Pulmonary artery endothelial cell (primary cell): ENCODE measurements around the gene DLGAP4. TPM values are rescaled to one million over a fixed set of nuclear protein-coding genes. Genes with fewer than 3 reads are reported as not detected.

Experiments
- DNase-seq: peaks from one replicate; pipeline ENCODE4 v3.0.0-alpha.2; 2011; ENCODE audit warnings: low read depth, low spot score
- total RNA-seq: library from RNA; depleted of rRNA; stranded (reverse); fragments of >200 nt; gene quantifications from 2 replicates; pipeline ENCODE4 v1.2.3, GENCODE V29; 2014

Gene DLGAP4
- total RNA-seq, 1 donor from 2014 or later: 9.4 TPM

GRCh38 chr20:36527331-36528125, 221.4 kb downstream of the DLGAP4 start:
- no peak for DNase-seq

GRCh38 chr20:36528176-36528874, 222.2 kb downstream of the DLGAP4 start:
- DNase-seq: no peak

GRCh38 chr20:36528875-36529417, 222.8 kb downstream of the DLGAP4 start:
- no peak for DNase-seq

- DNase-seq: no peak
These were observed 226.2 kb downstream of the DLGAP4 start for GRCh38 chr20:36532388-36532787.

DNA sequence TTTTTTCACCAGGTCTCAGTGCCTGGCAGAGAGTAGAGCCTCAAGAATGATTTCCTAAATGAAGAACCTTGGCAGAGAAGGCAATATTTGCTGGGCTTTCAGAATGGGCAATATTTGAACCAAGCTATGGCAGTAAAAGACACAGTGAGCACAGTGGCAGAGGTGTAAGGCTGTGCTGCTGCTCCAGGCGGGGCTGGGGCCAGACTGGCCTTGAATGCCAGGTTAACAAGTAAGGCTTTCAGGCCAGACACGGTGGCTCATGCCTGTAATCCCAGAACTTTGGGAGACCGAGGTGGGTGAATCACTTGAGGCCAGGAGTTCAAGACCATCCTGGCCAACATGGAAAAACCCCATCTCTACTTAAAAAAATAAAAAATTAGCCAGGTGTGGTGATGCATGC, 226.7 kb downstream of the DLGAP4 start:
- DNase-seq: no peak

DNA sequence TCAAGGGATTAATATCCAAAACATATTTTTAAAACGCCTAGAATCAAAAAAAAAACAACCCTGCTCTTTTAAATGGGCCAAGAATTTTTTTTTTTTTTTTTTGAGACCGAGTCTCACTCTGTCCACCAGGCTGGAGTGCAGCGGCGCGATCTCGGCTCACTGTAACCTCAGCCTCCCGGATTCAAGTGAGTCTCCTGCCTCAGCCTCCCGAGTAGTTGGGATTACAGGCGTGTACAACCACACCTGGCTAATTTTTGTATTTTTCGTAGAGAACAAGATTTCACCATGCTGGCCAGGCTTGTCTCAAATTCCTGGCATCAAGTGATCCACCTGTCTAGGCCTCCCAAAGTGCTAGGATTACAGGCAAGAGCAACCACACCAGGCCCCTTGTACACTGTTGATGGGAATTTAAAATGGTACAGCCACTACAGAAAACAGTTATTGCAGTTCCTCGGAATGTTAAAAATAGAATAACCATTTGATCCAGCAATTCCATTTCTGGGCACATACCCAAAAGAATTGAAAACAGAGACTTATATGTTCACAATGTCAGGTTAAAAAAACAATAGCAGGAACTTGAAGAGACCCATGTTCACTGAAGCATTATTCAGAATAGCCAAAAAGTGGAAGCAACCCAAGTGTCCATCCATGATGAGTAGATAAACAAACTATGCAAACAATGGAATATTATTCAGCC, 232.0 kb downstream of the DLGAP4 start:
- peak; percentile 60 for DNase-seq

GRCh38 chr20:36540551-36541211, 234.5 kb downstream of the DLGAP4 start:
- DNase-seq: no peak

DNA sequence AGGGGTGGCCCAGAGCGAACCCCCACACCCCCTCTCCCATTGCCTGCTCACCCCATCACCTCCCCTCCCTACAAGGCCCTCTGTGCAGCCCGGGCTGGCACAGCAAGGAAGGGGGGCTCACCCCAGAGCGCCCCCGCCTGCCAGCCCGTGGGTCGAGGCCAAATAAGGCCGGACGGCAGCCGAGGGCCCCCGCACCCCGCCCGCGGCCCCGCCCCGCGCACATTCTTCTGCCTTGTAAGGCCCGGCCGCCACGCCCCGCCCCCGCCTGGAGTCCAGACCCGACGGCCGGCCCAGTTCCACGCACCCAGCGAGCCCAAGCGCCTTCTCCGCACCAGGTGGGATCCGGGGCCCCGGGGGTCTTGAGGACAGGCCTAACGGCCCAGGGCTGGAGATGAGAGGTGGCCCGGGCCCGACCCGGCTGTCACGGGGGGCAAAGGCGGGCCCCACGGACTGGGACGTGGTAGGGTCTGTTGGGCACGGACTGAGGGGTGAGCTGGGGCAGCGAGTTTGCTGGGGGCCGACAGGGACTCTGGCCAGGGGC, 235.2 kb downstream of the DLGAP4 start, which contains the start of gene MYL9:
Gene MYL9, plus strand, starts transcription at position 293 of the 541 bp plus-strand sequence. CDS start 3,366 bp downstream, outside the sequence.
- no peak for DNase-seq

DNA sequence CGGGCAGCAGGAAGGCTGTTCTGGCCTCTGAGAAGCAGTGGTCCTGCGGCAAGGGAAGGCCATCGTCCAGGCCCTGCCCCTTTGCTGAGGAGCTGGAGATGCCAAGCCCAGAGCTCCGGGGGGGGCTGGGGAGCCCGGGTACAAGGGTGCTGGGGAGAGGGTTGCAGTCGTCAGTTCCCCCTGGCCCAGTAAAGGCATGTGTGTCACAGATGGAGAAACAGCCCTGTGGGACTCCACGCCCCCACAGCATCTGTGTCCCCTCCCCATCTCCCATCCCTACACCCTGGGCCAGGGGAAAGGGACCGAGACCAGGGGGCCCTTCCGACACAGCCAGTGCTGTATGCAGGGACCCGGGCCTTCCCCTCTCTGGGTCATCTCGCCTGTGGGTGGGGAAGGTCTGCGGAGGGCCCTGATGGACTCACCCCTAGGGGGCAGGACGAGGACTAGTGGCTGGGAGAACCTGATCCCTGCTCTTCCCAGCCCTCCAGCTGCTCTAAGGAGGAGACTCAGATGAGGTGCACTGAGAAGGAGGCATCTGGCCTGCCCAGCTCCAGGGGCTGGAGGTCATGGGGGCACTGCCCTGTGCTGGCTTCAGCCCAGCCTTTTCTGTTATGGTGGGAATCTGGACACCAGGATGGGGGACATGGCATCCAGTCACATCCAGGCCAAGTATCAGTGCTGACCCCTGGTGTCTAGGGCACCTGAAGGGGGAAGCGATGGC, 235.8 kb downstream of the DLGAP4 start:
- no peak for DNase-seq

DNA sequence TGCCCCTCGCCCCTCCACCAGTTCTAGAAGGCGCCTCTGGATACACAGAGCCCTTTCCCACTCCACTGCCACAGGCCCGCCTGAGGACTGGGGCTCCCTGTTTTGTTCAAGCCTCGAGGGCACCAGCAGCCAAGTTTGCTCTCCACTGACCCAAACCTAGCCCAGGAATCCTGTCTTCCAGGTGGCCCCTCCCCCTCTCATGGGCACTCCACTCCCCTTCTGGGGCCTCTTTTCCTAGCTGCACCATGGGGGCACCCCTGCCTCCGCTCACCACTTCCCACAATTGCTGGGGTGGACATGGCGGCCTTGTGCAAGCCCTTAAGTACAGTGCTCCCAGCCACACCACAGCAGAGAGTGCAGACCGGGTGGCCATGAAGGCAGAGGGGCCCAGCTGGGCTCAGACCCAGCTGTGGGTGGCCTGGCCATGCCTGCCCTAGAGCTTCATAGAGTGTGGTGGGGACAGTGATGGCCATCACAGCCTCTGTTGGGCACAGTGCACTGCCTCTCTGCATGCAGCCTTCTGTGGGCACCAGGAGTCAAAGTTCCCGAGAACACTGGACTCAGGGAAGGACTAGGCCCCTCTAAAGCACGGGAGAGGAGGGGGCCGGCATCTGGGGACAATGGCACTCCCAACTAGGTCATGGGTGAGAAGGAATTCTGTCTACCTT, 236.5 kb downstream of the DLGAP4 start:
- no peak for DNase-seq

DNA sequence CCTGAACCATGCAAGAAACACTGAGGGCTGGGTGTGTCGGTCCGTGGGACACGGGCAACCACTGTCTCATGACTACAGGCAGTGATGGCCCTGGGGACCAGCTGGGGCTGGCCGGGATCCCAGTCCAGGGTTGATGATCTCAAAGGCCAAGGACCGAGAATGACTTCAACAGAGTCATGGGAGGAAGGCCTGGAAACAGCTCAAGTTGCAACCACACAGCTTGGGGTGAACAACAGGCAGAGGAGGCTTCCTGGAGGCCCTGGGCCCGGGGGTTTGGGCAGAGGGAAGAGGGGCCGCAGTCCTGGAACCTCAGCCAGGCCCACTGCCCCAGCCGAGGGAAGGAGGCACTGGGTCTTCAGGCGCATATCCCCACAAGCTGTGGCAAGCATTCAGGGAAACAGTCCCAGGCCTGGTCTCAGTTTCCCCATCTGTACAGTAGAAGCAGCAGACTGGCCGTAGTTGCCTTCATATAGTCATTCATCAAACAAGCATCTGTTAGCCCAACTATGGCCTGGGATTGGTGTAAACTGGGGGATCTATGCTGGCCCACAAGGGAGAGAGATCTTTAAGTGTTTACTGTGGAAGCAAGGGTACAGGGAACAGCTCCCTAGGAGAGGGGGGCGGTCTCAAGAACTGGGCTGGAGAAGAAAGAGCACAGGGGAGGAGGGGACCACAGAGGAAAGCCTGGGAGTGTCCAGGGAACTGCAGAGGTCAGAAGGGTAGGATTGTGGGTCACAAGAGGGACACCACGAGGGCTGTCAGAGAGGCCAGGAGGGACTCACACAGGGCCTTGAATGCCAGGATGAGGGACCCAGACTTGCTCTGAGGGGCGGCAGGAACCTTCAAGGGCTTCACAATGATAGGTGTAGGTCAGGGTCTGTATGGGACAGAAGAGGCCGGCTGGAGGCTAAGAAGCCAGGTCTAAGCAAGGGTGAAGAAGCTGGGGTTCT, 237.3 kb downstream of the DLGAP4 start:
- DNase-seq: no peak

DNA sequence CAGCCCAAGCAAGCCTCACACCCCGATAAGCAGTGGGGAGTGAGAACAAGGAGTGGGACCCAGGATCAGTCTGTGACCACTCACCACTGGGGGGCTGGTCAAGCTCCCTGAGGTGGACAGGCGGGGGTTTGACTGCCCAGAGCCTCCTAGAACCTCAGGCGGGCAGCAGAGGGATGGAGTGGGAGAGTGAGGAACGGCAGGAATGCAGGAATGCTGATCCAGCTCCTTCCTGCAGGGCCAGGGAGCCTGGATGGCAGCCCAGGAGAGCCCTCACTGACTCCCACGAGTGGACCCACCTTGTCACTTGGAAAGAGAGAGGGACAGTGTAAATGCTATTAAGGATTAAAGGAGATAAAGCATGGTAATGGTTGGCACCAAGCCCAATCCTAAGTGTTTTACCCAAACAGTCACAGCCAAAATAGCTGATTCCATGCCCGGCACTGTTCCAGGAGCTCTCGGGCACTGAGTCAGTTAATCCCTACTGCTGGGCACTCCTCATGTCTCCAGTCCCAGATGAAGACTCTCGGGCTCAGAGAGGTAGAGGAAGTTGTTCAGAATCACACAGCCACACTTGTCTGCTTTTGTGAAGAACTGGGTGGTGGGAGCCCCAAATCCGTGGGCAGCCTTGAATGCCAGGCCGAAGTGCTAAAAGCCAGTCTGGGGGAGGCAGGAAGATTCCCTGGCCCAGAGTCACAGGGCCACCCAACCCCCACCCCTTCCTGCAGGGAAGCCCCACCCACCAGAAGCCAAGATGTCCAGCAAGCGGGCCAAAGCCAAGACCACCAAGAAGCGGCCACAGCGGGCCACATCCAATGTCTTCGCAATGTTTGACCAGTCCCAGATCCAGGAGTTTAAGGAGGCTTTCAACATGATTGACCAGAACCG, 238.2 kb downstream of the DLGAP4 start:
- DNase-seq: no peak

DNA sequence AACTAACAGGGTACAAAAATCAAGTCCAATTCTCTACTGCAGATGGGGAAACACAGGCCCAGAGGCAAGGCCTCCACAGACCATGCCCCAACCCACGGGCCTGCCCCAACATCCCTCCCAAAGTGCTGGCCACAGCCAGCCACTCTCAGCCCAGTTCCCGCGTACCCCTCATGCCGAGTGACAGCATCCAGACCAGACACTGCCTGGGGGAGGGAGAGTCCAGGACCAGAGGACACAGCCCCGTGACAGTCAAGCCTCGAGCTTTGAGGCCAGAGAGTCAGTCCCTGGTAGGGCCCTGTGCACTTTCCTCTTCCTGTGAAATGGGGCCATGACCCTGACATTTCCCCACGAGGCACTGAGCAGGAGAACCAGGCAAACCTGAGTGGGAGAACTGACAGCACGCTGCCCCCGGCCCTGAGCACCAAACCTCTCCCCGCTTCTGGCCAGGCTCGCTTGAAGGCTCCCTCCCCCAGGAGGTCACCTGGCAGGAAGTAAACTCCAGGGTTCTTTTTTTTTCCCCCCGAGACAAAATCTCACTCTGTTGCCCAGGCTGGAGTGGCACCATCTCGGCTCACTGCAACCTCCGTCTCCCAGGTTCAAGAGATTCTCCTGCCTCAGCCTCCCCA, 240.1 kb downstream of the DLGAP4 start:
- no peak for DNase-seq

DNA sequence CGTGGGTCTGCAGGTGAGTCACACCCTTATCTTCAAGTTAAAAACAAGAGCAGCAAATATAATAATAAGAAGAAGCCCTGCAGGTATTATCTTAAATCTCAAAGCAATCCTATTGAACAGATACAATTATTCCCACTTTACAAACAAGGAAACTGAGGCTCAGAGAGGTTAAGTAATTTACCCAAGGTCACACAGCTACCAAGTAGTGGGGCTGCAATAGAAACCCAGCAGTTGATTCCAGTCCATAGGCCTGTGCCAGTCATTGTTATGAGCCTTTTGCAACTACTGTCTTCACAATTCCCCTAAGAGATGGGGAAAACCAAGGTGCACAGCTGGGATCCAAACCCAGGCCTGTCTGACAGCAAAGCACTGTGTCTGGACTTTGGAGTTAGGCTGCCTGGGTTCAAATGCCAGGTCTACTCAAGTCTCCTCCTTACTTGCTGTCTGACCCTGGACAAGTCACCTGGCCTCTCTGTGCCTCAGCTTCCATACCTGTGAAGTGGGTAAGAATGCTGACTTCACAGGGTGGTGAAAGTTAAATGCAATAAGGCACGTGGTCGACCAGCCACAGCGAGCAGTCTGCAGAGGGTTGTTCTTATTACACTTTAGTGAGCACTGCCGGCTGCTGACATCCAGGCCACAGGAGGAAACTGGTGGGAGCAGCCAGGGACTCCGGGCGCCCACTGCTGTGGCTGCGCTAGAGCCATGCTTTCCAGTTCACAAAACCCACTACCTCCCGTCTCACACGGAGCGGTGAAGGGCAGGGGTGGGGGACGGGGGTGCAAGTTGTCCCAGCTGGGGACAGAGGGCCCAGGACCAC, 241.3 kb downstream of the DLGAP4 start:
- no peak for DNase-seq

GRCh38 chr20:36548006-36548315, 241.8 kb downstream of the DLGAP4 start:
- DNase-seq: no peak
